Measurements from ENCODE around the gene TCF23.
"Not testable (repeated sequence)": the region's sequence is repeated elsewhere in the genome, so short reads cannot be mapped to it uniquely, and the experiment has no call there.

TCF23 gene

DNA sequence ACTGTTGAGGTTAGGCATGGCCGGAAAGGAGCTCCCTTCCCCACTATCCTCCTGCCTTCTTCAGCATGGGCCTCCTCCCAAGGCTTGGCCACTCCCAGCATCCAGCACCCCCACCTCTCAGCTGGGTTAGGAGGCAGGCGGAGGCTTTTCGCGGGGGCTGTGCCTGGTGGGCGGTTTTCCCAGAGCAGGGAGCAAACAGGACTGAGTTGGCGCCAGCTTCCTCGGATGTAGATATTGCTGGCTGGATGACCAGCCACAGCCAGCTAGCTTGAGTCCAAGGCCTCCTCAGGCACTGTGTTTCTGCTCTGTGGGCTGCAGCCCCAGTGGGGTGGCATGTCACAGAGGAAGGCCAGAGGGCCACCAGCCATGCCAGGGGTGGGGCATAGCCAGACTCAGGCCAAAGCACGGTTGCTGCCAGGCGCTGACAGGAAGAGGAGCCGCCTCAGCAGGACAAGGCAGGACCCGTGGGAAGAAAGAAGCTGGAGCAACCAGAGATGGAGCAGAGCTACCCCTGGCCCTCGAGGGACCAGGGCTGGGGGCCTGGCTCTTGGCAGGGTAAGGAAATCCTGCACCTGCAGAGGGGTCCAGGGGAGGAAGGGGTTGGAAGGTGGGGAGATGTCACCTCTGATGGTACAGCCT is at the start of gene TCF23:
TSS of gene TCF23 (plus strand) at position 204 of the 639 bp plus-strand sequence. CDS start at position 334, 130 bp downstream.
- DNase-seq: no peak

GRCh38 chr2:27099334-27099955 is 49.4 kb upstream of the TCF23 start:
- DNase-seq: no peak

DNA sequence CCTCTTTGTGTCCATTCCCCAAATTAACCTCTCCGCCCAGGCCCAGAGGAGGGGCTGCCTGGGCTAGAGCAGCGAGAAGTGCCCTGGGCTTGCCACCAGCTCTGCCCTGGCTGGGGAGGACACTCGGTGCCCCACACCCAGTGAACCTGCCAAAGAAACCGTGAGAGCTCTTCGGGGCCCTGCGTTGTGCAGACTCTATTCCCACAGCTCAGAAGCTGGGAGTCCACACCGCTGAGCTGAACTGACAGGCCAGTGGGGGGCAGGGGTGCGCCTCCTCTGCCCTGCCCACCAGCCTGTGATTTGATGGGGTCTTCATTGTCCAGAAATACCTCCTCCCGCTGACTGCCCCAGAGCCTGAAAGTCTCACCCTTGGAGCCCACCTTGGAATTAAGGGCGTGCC is 48.8 kb upstream of the TCF23 start:
- DNase-seq: no peak

GRCh38 chr2:27102329-27102728 is 46.5 kb upstream of the TCF23 start:
- DNase-seq: no peak

DNA sequence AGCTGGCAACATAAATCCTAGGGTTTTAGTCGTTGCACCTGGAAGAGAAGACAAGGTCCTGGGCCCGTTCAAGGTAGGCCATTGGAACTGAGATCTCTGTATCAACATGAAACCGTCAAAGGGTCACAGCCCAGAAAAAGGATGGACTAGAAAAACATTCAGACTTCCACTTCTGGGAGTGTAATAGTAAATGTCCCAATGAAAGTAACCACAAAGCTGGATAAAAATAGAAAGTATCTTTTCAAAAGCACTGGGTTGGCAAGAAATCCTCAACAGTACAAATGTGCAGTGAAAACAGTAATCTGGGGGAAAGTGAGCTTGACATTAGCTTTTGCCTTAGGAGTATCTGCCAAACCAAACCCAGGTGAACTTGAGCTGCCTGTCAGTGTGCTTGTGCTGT is 42.8 kb upstream of the TCF23 start:
- no peak for DNase-seq

DNA sequence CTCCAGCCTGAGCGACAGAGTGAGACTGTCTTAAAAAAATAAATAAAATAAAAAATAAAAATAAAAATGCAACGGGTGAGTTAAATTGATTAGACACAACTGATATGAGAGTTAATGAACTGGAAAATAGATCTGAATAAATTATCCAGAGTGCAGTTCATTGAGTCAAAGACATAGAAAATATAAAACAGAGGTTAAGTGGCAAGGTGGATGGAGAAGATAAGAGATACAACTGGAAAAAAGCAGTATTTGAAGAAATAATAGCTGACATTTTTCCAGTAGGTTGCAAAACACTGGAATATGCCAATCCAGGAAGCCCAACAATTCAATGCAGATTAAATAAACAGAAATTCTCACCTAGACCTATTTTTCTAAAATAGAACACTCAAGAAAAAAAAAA is 40.6 kb upstream of the TCF23 start:
- DNase-seq: no peak

DNA sequence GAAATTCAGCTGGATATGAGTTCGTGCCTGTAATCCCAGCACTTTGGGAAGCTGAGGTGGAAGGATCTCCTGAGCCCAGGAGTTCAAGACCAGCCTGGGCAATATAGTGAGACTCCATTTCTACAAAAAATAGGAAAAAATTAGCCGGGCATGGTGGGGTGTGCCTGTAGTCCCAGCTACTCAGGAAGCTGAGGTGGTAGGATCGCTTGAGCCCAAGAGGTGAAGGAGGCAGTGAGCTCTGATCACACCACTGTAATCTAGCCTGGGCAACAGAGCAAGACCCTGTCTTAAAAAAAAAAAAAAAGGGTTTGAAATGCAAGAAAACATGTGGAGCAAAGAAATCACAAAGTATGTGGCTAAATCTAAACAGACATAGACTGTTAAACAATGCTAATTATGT is 39.7 kb upstream of the TCF23 start:
- DNase-seq: no peak

GRCh38 chr2:27110603-27111352 is 38.0 kb upstream of the TCF23 start:
- DNase-seq: not testable (repeated sequence)

DNA sequence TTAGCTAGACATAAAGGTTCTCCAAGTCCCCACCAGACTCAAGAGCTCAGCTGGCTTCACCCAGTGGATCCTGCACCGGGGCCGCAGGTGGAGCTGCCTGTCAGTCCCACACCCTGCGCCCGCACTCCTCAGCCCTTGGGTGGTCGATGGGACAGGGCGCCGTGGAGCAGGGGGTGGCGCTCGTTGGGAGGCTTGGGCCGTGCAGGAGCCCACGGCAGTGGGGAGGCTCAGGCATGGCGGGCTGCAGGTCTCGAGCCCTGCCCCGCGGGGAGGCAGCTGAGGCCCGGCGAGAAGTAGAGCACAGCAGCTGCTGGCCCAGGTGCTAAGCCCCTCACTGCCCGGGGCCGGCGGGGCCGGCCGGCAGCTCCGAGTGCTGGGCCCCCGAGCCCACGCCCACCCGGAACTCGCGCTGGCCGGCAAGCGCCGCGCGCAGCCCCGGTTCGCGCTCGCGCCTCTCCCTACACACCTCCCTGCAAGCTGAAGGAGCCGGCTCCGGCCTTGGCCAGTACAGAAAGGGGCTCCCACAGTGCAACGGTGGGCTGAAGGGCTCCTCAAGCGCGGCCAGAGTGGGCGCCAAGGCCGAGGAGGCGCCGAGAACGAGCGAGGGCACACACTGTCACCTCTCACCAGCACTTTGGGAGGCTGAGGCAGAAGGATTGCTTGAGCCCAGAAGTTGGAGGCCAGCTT is 37.3 kb upstream of the TCF23 start:
- not testable (repeated sequence) for DNase-seq

- DNase-seq: no peak
These were observed 33.3 kb upstream of the TCF23 start for GRCh38 chr2:27115519-27115918.

- no peak for DNase-seq
These were observed 30.7 kb upstream of the TCF23 start for GRCh38 chr2:27117995-27118524.

GRCh38 chr2:27118525-27119329 is 30.1 kb upstream of the TCF23 start, which contains the start of gene CGREF1:
CGREF1 (minus strand) TSS chr2:27119128; CDS start chr2:27104366, 14,762 bp downstream.
- no peak for DNase-seq

DNA sequence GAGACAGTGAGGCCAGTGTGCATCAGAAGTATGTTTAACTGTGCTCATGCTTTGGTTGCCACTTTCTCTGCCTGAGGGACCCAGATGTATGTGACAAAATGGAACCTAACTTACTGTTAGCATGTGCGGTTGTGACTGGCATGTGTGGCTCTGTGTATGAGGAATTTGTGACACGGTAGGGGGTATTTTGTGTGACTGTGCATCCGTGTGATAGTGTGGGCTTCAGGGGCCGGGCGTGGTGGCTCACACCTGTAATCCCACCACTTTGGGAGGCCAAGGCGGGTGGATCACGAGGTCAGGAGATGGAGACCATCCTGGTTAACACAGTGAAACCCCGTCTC is 29.5 kb upstream of the TCF23 start:
- DNase-seq: not testable (repeated sequence)

DNA sequence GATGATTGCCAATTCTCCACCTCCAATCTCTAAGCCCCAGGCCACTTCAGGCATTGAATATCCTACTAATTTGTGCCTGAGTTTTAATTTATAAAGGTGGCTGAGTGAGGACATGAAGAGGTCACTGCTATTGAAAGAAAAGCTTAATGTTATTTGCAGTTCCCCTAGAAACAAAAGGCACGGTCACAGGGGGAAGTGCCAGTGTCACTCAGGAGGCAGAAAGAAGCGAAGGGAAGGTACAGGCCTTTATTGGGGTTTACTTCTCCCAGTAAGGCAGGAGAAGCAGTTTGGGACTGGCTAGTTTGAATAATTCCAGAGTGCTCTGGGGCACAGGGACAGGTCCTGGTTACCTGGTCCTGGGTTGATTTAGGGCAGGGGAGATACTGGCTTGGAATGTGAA is 26.9 kb upstream of the TCF23 start:
- no peak for DNase-seq

DNA sequence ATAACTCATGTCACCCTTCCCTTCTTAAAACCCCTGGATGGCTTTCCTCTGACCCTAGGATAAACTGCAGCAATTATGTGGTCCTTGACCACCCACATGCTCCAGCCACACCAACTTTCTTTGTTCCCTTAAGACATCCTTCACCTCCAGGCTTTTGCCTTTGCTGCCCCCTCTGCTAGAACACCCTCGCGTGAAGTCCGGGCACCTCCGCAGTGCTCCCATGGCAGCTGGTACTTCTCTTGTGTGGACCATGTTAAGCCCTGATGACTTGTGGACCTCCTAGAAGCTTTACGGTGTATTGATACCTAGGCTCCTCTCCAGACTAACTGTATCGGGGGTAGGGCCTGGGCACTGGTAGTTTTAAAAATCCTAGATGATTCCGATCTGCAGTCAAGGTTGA is 26.0 kb upstream of the TCF23 start:
- DNase-seq: no peak

DNA sequence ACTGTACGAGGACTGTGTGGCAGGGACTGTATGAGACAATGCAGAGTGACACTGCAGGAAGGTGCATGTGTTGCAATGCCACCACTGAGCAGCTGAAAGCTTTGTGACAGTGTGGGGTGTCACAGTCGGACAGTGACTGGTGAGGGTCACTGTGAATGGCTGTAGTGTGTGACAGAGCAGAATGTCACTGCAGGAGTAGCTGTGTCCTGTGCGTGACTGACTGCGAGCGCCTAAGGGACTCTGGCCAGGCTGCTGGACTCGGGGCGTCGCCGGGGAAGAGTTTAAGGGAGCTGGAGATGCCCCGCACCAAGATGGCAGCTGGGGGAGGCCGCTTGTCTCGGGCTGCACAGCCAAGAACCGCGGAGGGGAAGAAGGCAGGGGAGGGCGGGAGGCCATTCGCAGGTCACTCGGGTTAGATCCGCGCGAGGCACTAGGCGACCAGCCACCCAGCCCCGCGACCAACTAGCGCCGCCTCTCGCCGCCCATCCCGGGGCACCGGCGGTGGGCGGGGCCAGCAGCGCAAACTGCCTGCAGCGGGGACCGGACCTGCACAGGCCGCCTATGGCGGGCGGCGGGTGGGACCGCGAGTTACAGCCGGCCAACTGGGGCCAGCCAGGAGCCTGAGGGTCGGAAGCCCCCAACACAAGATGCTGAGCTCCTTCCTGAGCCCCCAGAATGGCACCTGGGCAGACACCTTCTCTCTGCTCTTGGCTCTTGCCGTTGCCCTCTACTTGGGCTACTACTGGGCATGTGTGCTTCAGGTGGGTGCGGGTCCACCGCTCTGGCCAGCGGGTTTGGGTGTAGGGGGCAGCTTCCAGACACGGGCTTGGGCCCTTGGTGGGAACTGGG is 25.3 kb upstream of the TCF23 start, which contains the start of gene ABHD1:
TSS of gene ABHD1 (plus strand) at position 514 of the 849 bp plus-strand sequence. CDS start at position 648, 134 bp downstream.
- DNase-seq: no peak

DNA sequence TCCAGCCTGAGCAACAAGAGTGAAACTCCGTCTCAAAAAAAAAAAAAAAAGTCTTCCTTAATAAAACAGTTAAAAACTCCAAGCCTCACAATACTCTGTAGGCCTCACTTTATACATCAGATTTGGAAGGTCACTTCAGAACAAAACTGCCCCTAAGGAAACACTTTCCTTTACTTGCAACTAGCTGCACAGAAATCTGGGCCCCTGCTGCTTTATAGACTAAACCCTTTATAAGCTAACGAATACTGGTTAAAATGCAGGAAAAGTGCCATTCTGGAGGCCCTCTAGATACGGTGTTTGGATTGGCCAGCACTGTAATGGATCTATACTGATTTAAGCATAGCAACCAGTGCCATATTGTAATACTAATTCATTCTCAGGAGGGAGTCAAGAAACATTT is 23.7 kb upstream of the TCF23 start:
- no peak for DNase-seq

GRCh38 chr2:27126252-27126710 is 22.5 kb upstream of the TCF23 start:
- DNase-seq: no peak

DNA sequence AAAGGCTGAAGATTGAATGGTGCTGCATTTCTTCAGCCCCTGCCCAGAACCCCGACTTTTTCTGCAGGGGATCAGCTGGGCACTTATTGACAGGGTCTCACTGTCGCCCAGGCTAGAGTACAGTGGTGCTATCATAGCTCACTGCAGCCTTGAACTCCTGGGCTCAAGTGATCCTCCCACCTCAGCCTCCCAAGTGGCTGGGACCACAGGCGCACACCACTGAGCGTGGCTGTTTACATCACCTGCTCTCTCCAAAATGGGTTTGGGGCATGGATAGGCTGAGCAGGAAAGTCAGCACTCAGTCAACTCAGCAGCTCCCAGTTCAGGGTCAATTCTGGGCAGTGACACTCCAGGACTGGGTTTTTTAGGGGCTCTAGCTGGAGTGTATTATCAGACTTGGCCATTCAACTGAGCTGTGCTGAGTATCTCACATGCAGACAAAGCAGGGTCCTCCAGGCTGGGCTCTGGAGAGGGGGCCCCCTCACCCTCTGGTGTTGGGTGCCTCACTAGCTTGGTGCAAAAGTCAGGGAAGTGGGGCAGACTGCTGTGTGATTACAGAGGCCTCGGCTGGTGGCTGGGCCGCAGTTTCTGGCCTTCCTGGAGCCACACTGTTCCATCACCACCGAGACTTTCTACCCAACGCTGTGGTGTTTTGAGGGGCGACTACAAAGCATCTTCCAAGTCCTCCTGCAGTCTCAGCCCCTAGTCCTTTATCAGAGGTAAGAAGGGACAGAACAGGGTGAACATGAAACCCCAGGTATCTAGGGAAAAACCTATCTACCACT is 20.7 kb upstream of the TCF23 start:
- DNase-seq: no peak
